K562 (cell line): Measurements from ENCODE around the gene WDR64. TPM values are rescaled to one million over a fixed set of nuclear protein-coding genes. Genes with fewer than 3 reads are reported as not detected.

Experiments used
- polyA plus RNA-seq, 8 experiments: library from polyadenylated mRNA; depleted of rRNA in 4 of 8; stranded (reverse) in 5 of 8; unstranded in 3 of 8; fragments of >200 nt; fragmentation: Nextera tagmentation in 2 of 8; fragmentation: Illumina TruSeq in 1 of 8; extraction: Ambion mirVana in 2 of 8; extraction: Trizol in 1 of 8; gene quantifications; 2 replicates each; pipeline versions ENCODE4 v1.2.1 to v1.2.3, GENCODE V29; 2011 to 2014; ENCODE audit warnings: inconsistent platforms in 1 of 8, missing spikeins in 1 of 8
- total RNA-seq, 7 experiments: library from RNA; depleted of rRNA in 6 of 7; stranded (reverse); fragments of >200 nt in 6 of 7; fragmentation: Illumina TruSeq in 2 of 7; extraction: Trizol in 2 of 7; gene quantifications; 2 replicates each; pipeline versions ENCODE4 v1.2.1 to v1.2.3, GENCODE V29; 2011 to 2021; ENCODE audit warnings: low replicate concordance in 1 of 7
- TF ChIP-seq, protein P1 (sequence below): IDR thresholded peaks from 2 replicates; pipeline ENCODE4 v1.6.1; 2011; ENCODE audit warnings: borderline replicate concordance, low read depth, mild to moderate bottlenecking, moderate library complexity, low read length; ENCODE audit not compliant: insufficient read depth, poor library complexity, severe bottlenecking
- TF ChIP-seq, protein P2 (sequence below), 2 experiments: IDR thresholded peaks; 2 replicates each; pipeline ENCODE4 v1.6.1; 2011; ENCODE audit warnings: borderline replicate concordance in 1 of 2, control low read depth in 1 of 2, low read depth in 1 of 2, low read length in 1 of 2, mild to moderate bottlenecking in 1 of 2, mixed read lengths in 1 of 2, moderate library complexity in 1 of 2; ENCODE audit not compliant: insufficient read depth in 1 of 2, insufficient read length in 1 of 2, poor library complexity in 1 of 2, severe bottlenecking in 1 of 2; ENCODE audit errors: extremely low read depth in 1 of 2

The WDR64 gene
- total and polyA plus RNA-seq, 9 of the 15 experiments (the other 6 are each of a cell fraction or from before 2014, with no cell fraction given), result 0.06 to 0.29 (median 0.19) TPM; not detected in 5

DNA sequence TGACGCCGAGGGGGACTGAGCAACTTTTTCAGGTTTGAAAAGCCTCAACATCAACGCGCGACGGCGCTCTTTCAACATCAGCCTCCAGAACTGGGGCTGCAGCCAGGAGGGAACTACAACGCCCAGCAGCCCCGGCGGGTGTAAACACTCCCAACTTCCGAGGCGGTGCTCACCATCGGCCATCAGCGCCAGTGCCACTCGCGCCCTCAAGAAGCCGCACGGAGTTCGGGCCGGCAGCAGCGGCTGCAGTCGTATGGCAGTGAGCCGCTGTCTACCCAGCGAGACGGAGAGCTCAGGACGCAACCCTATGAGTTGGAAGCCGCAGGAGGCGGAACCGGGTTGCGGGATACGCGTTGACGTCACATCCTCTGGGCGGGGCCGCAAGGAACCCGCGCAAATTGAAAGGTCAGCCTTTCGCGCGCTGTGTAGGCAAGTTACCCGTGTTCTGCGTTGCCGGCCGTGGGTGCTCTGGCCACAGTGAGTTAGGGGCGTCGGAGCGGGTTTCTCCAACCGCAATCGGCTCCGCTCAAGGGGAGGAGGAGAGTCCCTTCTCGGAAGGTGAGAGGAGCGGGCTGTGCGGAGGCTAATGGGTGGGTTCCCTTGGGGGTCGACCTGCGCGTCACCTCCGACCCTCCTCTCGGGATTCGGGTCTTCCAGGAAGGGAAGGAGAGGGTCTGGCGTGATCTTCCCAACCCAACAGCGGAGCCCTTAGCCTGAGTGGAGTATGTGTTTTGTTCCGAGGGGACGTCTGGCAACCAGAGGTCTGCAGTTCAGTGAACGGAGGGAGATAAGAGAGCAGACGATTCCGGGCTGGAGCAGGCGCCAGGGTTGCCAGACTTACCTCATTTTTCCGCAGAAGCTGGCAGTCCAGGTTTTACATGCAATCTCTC lies 196.0 kb downstream of the WDR64 start, which contains the start of gene EXO1 (continued):
- TF ChIP-seq, protein P1, sequence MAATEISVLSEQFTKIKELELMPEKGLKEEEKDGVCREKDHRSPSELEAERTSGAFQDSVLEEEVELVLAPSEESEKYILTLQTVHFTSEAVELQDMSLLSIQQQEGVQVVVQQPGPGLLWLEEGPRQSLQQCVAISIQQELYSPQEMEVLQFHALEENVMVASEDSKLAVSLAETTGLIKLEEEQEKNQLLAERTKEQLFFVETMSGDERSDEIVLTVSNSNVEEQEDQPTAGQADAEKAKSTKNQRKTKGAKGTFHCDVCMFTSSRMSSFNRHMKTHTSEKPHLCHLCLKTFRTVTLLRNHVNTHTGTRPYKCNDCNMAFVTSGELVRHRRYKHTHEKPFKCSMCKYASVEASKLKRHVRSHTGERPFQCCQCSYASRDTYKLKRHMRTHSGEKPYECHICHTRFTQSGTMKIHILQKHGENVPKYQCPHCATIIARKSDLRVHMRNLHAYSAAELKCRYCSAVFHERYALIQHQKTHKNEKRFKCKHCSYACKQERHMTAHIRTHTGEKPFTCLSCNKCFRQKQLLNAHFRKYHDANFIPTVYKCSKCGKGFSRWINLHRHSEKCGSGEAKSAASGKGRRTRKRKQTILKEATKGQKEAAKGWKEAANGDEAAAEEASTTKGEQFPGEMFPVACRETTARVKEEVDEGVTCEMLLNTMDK, result peak; percentile 7
- TF ChIP-seq, protein P2, sequence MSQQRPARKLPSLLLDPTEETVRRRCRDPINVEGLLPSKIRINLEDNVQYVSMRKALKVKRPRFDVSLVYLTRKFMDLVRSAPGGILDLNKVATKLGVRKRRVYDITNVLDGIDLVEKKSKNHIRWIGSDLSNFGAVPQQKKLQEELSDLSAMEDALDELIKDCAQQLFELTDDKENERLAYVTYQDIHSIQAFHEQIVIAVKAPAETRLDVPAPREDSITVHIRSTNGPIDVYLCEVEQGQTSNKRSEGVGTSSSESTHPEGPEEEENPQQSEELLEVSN (IDR thresholded peaks at IDR 0.05; ENCODE audit: borderline replicate concordance in 1 of 2, extremely low read depth in 1 of 2, insufficient read depth in 1 of 2, insufficient read length in 1 of 2, low read depth in 1 of 2, low read length in 1 of 2, poor library complexity in 1 of 2, severe bottlenecking in 1 of 2), result peak; percentile 88 to 91
